ENCODE results near the gene NEURL4.
A peak's percentile ranks its signal among the peaks of the same experiment; 100 is the strongest.

Gene NEURL4

GRCh38 chr17:7304179-7304578, 25.0 kb downstream of the NEURL4 start:
- DNase-seq (ENCODE audit: low read depth): no peak

GRCh38 chr17:7296189-7296861, 32.8 kb downstream of the NEURL4 start:
- DNase-seq (ENCODE audit: low read depth): peak; percentile 63

- no peak for DNase-seq (ENCODE audit: low read depth)
Observed at GRCh38 chr17:7295230-7296180, 33.6 kb downstream of the NEURL4 start.

- peak; percentile 61 for DNase-seq (ENCODE audit: low read depth)
Observed at GRCh38 chr17:7294614-7295153, 34.5 kb downstream of the NEURL4 start, which contains the start of gene YBX2. YBX2 (minus strand) TSS chr17:7294639; CDS start chr17:7294500, 139 bp downstream.

- DNase-seq (ENCODE audit: low read depth): no peak
Observed at GRCh38 chr17:7293816-7294613, 35.1 kb downstream of the NEURL4 start.

- DNase-seq (ENCODE audit: low read depth): no peak
Observed at GRCh38 chr17:7293159-7293558, 36.0 kb downstream of the NEURL4 start.

GRCh38 chr17:7292729-7293128, 36.4 kb downstream of the NEURL4 start:
- DNase-seq (ENCODE audit: low read depth): no peak

GRCh38 chr17:7292194-7292593, 36.9 kb downstream of the NEURL4 start:
- DNase-seq (ENCODE audit: low read depth): no peak

GRCh38 chr17:7290685-7291084, 38.5 kb downstream of the NEURL4 start:
- no peak for DNase-seq (ENCODE audit: low read depth)

- DNase-seq (ENCODE audit: low read depth): no peak
Observed at GRCh38 chr17:7290166-7290565, 39.0 kb downstream of the NEURL4 start.

- no peak for DNase-seq (ENCODE audit: low read depth)
Observed at GRCh38 chr17:7289256-7290032, 39.7 kb downstream of the NEURL4 start.

- no peak for DNase-seq (ENCODE audit: low read depth)
Observed at GRCh38 chr17:7285679-7286078, 43.5 kb downstream of the NEURL4 start.

- DNase-seq (ENCODE audit: low read depth): no peak
Observed at GRCh38 chr17:7284911-7285310, 44.2 kb downstream of the NEURL4 start.

- no peak for DNase-seq (ENCODE audit: low read depth)
Observed at GRCh38 chr17:7283471-7284216, 45.5 kb downstream of the NEURL4 start.

- no peak for DNase-seq (ENCODE audit: low read depth)
Observed at GRCh38 chr17:7282752-7283321, 46.3 kb downstream of the NEURL4 start.

- no peak for DNase-seq (ENCODE audit: low read depth)
Observed at GRCh38 chr17:7281953-7282751, 47.0 kb downstream of the NEURL4 start.

- DNase-seq (ENCODE audit: low read depth): peak; percentile 80
Observed at GRCh38 chr17:7281074-7281952, 47.8 kb downstream of the NEURL4 start, which contains the start of gene SLC2A4. SLC2A4 (plus strand) TSS chr17:7281718; CDS start chr17:7281935, 217 bp downstream.

- DNase-seq (ENCODE audit: low read depth): peak; percentile 79
Observed at GRCh38 chr17:7280519-7281073, 48.5 kb downstream of the NEURL4 start.

All from activated T-helper 9 cell treated with anti-CD3 and anti-CD28 coated beads, Interleukin-2, amount 50 U/mL, for 16 hours (primary cell).